MCF 10A (cell line): ENCODE measurements around the gene METTL5. TPM values are rescaled to one million over a fixed set of nuclear protein-coding genes. Genes with fewer than 3 reads are reported as not detected.
A peak's percentile ranks its signal among the peaks of the same experiment; 100 is the strongest.

Experiments
- BruUV-seq: library from RNA; stranded (reverse); fragments of 400-500 nt; replicated peaks from 2 replicates; lab custom pipeline; 2021; lab: Mats Ljungman, UMichigan
- CTCF ChIA-PET: fragments of 300-600 bp; sonication (Branson Sonifier 250); formaldehyde crosslinking; extraction: SDS; loops from one replicate; lab custom pipeline; 2021; ENCODE audit warnings: antibody characterized with exemption, inconsistent platforms; lab: Yijun Ruan, JAX
- POLR2A ChIA-PET: fragments of 300-600, 350-650 bp; sonication (Branson Sonifier 250); formaldehyde crosslinking; extraction: SDS; loops from one replicate; lab custom pipeline; 2020; ENCODE audit warnings: antibody characterized with exemption, inconsistent platforms; lab: Yijun Ruan, JAX
- DNase-seq: peaks from one replicate; pipeline ENCODE4 v3.0.0-alpha.2; 2018; ENCODE audit not compliant: unreplicated experiment
- H3K27ac Mint-ChIP-seq: one replicate; pipeline ENCODE4 v1.8.0; 2022; ENCODE audit warnings: mild to moderate bottlenecking, low read depth, mixed read lengths; ENCODE audit not compliant: unreplicated experiment
- H3K27me3 Mint-ChIP-seq: one replicate; pipeline ENCODE4 v1.8.0; 2022; ENCODE audit warnings: mixed read lengths; ENCODE audit not compliant: insufficient read depth, unreplicated experiment
- H3K36me3 Mint-ChIP-seq: one replicate; pipeline ENCODE4 v1.8.0; 2022; ENCODE audit warnings: mild to moderate bottlenecking, moderate library complexity, mixed read lengths; ENCODE audit not compliant: insufficient read depth, unreplicated experiment
- H3K4me1 Mint-ChIP-seq: one replicate; pipeline ENCODE4 v1.8.0; 2022; ENCODE audit warnings: mixed read lengths; ENCODE audit not compliant: insufficient read depth, unreplicated experiment
- H3K4me3 Mint-ChIP-seq: one replicate; pipeline ENCODE4 v1.8.0; 2022; ENCODE audit warnings: mild to moderate bottlenecking, moderate library complexity, mixed read lengths; ENCODE audit not compliant: unreplicated experiment
- H3K9me3 Mint-ChIP-seq: one replicate; pipeline ENCODE4 v1.8.0; 2022; ENCODE audit warnings: mixed read lengths; ENCODE audit not compliant: unreplicated experiment
- CTCF ChIP-seq: fragments of 200-600 bp; IDR thresholded peaks from one replicate; pipeline ENCODE4 v1.8.0; 2022; ENCODE audit warnings: antibody characterized with exemption, mild to moderate bottlenecking; ENCODE audit not compliant: unreplicated experiment
- intact Hi-C: fragments of 100-400 bp; cut with micrococcal nuclease; formaldehyde crosslinking; loops from 2 replicates; pipeline ENCODE4 v1.14.1; 2022
- total RNA-seq: library from RNA; stranded (reverse); gene quantifications from 2 replicates; pipeline ENCODE4 v1.2.3, GENCODE V29; 2022

Gene METTL5
- total RNA-seq, 1 experiment from 2014 or later: 109 TPM

- Mint-ChIP-seq H3K9me3 (no peaks in the 10 kb centered on the region), H3K36me3 (peaks cover 30% of the 10 kb centered on the region), H3K27me3 (no peaks in the 10 kb centered on the region), H3K4me1 (peaks cover 13% of the 10 kb centered on the region), H3K27ac (no peak overlapping the region), H3K4me3 (no peak overlapping the region)
- intact Hi-C loops: loop anchor here (10.0 kb wide), 1 partner anchor 103 kb away; the partner anchor contains the start of genes CFAP210 and PHOSPHO2
- TF ChIP-seq CTCF: no peak
- BruUV-seq: no TSS peak
- ChIA-PET POLR2A (interaction anchor here (0.7 to 2.5 kb wide), 6 partner anchors 11 to 91 kb away, joined by 3 to 22 read pairs (median 4); partner anchors contain the start of genes METTL5 and UBR3), CTCF (no interaction called here)
- DNase-seq: no peak
These were observed 27.1 kb downstream of the METTL5 start for GRCh38 chr2:169797601-169798000.

DNA sequence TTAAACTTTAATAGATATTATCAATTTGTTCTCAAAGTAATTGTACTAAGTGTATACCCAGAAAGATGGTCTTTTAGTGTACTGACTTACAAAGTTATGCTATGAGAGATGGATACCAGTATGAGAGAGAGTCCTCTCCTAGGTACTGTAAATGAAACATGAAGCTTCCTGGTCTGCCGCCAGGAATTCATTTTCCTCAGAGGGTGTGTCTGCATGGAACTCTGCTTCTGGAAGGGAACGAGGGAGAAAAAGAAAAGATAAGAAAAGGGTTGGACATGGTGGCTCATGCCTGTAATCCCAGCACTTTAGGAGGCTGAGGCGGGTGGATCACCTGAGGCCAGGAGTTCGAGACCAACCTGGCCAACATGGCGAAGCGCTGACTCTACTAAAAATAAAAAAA lies 28.3 kb downstream of the METTL5 start:
- H3K36me3 Mint-ChIP-seq: peaks cover 26% of the 10 kb centered on the region
- no peak for TF ChIP-seq CTCF
- no peaks in the 10 kb centered on the region for H3K9me3 Mint-ChIP-seq
- ChIA-PET CTCF (no interaction called here), POLR2A (interaction anchor here (0.7 kb wide), 1 partner anchor 129 kb away, joined by 3 read pairs; no protein-coding TSS in a partner anchor)
- intact Hi-C loops: loop anchor here (10.0 kb wide), 1 partner anchor 102 kb away; the partner anchor contains the start of genes CFAP210 and PHOSPHO2
- H3K27ac Mint-ChIP-seq: no peak overlapping the region
- no TSS peak for BruUV-seq
- peak overlapping the region; percentile 45 for H3K4me3 Mint-ChIP-seq
- H3K27me3 Mint-ChIP-seq: no peaks in the 10 kb centered on the region
- peaks cover 9% of the 10 kb centered on the region for H3K4me1 Mint-ChIP-seq
- DNase-seq: peak; percentile 30

GRCh38 chr2:169795181-169795580 lies 29.5 kb downstream of the METTL5 start:
- no peak for TF ChIP-seq CTCF
- H3K4me1 Mint-ChIP-seq: peaks cover 9% of the 10 kb centered on the region
- intact Hi-C loops: loop anchor here (10.0 kb wide), 1 partner anchor 100 kb away; the partner anchor contains the start of genes CFAP210 and PHOSPHO2
- DNase-seq: no peak
- H3K36me3 Mint-ChIP-seq: peaks cover 14% of the 10 kb centered on the region
- BruUV-seq: no TSS peak
- H3K9me3 Mint-ChIP-seq: no peaks in the 10 kb centered on the region
- H3K27me3 Mint-ChIP-seq: no peaks in the 10 kb centered on the region
- H3K27ac Mint-ChIP-seq: no peak overlapping the region
- POLR2A ChIA-PET: interaction anchor here (0.7 to 1.0 kb wide), 2 partner anchors 41 to 101 kb away, joined by 3 to 5 read pairs; partner anchors contain the start of genes CFAP210 and PHOSPHO2
- CTCF ChIA-PET: interaction anchor here (0.6 kb wide), 1 partner anchor 144 kb away, joined by 4 read pairs; no protein-coding TSS in a partner anchor
- H3K4me3 Mint-ChIP-seq: no peak overlapping the region

DNA sequence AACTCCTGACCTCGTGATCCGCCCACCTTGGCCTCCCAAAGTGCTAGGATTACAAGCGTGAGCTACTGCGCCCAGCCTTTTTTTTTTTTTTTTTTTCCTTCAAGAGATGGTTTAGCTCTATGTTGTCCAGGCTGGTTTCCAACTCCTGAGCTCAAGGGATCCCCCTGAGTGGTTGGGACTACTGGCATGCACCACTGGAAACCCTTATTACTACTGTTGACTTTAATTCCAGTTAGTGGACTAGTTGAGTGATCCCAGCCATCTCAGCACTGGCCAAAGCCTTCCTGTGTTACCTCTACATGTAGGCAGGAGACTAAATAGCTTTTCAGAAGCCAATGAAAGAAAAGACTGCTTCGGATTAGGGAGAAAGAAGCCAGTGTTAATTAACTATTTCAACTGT lies 34.1 kb downstream of the METTL5 start:
- H3K27ac Mint-ChIP-seq: no peak overlapping the region
- BruUV-seq: no TSS peak
- peaks cover 4% of the 10 kb centered on the region for H3K36me3 Mint-ChIP-seq
- no peak overlapping the region for H3K4me3 Mint-ChIP-seq
- intact Hi-C loops: loop anchor here (10.0 kb wide), 1 partner anchor 96 kb away; the partner anchor contains the start of genes CFAP210 and PHOSPHO2
- no peaks in the 10 kb centered on the region for H3K4me1 Mint-ChIP-seq
- TF ChIP-seq CTCF: no peak
- ChIA-PET CTCF (interaction anchor here (0.6 to 0.7 kb wide), 2 partner anchors 25 to 214 kb away, joined by 3 read pairs; no protein-coding TSS in a partner anchor), POLR2A (interaction anchor here (1.0 kb wide), 1 partner anchor 8 kb away, joined by 5 read pairs; the partner anchor contains the start of gene SSB)
- H3K9me3 Mint-ChIP-seq: no peaks in the 10 kb centered on the region
- no peak for DNase-seq
- no peaks in the 10 kb centered on the region for H3K27me3 Mint-ChIP-seq
